ENCODE data around the gene MORF4L1.
A peak's percentile ranks its signal among the peaks of the same experiment; 100 is the strongest.
"Not testable (repeated sequence)": the region's sequence is repeated elsewhere in the genome, so short reads cannot be mapped to it uniquely, and the experiment has no call there.

The MORF4L1 gene

GRCh38 chr15:78859971-78860719 lies 12.5 kb upstream of the MORF4L1 start:
- peak; percentile 74 for FAIRE-seq

- not testable (repeated sequence) for FAIRE-seq
Measured at GRCh38 chr15:78865585-78865984, 7.1 kb upstream of the MORF4L1 start.

DNA sequence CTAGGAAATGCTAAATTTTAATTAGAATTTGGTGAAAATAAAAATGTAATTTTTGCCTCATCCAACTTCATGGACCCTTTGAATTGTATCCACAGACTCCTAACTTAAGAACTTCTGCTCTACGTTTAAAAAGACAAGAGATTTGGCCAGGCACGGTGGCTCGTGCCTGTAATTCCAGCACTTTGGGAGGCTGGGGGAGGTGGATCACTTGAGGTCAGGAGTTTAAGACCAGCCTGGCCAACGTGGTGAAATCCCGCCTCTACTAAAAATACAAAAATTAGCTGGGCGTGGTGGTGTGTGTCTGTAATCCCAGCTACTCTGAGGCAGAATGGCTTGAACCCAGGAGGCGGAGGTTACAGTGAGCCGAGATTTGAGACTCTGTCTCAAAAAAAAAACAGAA lies 6.7 kb upstream of the MORF4L1 start:
- not testable (repeated sequence) for FAIRE-seq

DNA sequence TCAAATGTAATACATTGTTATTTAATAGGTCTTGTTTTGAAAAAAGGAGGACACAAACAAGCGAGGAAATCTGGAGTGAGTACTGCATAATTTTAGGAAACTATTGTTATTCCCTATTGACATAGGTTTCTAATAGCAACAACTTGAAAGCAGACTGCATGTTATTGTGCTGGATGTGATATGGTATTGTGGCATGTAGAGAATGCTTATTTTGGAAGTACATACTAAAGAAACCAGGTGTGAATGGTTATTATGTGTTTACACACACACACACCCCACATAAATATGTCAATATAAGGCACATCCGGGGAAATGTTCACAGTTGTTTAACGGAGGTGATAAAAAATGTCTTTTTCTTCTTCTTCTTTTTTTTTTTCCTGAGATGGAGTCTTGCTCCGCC lies 5.9 kb upstream of the MORF4L1 start:
- no peak for FAIRE-seq

GRCh38 chr15:78868366-78868765 lies 4.3 kb upstream of the MORF4L1 start:
- FAIRE-seq = no peak

- not testable (repeated sequence) for FAIRE-seq
Measured at GRCh38 chr15:78871483-78872127, 1.1 kb upstream of the MORF4L1 start.

- FAIRE-seq = no peak
Measured at GRCh38 chr15:78872972-78873792, 492 bp downstream of the MORF4L1 start.

GRCh38 chr15:78873793-78874765 lies 1.4 kb downstream of the MORF4L1 start:
- no peak for FAIRE-seq

GRCh38 chr15:78875107-78875914 lies 2.6 kb downstream of the MORF4L1 start:
- FAIRE-seq = no peak

DNA sequence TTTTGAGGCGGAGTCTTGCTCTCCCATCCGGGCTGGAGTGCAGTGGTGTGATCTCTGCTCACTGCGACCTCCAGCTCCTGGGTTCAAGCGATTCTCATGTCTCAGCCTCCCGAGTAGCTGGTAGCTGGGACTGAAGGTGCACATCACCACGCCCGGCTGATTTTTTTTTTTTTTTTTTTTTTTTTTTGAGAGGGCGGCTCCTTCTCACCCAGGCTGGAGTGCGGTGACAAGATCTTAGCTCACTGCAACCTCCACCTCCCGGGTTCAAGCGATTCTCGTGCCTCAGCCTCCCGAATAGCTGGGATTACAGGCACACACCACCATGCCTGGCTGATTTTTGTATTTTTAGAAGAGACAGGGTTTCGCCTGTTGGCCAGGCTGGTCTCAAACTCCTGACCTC lies 4.3 kb downstream of the MORF4L1 start:
- FAIRE-seq = not testable (repeated sequence)

DNA sequence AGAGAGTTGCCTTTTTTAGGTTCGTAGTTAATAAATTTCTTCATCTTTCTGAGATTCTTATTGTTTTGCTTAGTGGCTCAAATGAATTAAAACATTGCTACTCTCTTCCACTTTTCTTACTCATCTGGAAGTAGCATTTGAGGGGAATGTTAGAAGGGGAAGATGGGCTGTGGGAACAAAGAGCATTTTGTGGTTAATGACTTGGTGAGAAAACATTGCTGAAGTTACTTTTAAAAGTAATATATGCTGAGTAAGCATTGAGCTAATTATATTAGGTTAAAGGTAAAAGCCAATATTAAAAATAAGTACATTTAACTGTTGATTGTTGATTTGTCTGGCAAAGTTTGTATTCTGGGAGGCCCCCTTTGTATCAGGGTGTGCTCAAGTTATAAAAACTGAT lies 5.7 kb downstream of the MORF4L1 start:
- FAIRE-seq = no peak

GRCh38 chr15:78879517-78880241 lies 7.0 kb downstream of the MORF4L1 start:
- FAIRE-seq = no peak

DNA sequence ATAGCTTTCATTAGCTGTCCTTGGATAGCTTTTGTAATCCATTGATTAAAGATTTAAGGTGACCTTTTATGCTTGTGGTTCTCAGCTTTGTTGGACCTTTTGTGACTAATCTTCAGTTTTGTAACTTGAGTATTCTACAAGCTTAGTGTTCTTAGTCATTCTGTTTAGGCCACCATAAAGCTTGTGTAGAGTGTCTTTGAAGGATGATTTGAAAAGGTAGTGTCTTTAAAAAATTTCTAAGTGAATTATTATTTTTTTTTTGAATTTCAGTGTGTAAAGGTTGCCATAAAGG lies 7.5 kb downstream of the MORF4L1 start:
- no peak for FAIRE-seq

GRCh38 chr15:78880813-78881212 lies 8.1 kb downstream of the MORF4L1 start:
- no peak for FAIRE-seq

GRCh38 chr15:78881681-78882080 lies 9.0 kb downstream of the MORF4L1 start:
- no peak for FAIRE-seq

DNA sequence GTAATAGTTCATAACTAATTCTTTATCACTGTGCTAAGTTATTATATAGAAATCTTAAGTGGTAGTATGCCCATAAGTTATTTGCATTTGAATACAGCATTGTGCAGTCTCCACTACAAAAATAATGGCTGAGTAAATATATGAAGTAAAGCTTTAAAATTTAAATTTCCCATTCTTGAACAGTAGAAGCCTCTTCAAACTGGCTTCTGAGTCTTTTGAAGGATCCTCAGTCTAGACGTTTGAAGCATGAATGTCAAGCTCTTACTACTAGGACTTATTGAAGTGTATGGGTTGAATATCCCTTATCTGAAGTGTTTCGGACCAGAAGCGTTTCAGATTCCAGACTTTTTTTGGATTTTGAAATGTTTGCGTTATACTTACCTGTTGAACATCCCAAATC lies 16.3 kb downstream of the MORF4L1 start:
- FAIRE-seq = no peak

- no peak for FAIRE-seq
Measured at GRCh38 chr15:78893538-78893937, 20.8 kb downstream of the MORF4L1 start.

DNA sequence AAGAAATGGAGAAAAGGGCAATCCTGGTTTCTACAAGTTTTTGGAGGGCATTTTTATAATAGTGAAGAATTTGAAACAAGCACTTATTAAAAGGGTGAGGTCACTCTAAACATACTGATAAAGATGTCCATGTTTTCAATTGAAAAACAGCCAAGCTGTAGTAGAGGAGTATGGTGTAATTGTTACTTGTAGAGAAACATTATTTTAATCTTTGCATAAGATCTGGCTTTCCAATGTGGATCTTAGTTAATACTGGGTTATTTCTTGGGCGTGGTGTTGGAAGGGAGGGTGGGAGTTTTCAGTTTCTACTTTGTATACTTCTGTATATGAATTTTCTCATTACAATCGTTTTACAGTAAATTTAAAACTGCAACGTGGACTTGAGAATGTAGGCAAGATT lies 22.8 kb downstream of the MORF4L1 start:
- FAIRE-seq = no peak

GRCh38 chr15:78898540-78898939 lies 25.9 kb downstream of the MORF4L1 start:
- no peak for FAIRE-seq

- not testable (repeated sequence) for FAIRE-seq
Measured at GRCh38 chr15:78900819-78901533, 28.3 kb downstream of the MORF4L1 start.
